ENCODE measurements around the gene GSTM5. TPM values are rescaled to one million over a fixed set of nuclear protein-coding genes. Genes with fewer than 3 reads are reported as not detected.
A peak's percentile ranks its signal among the peaks of the same experiment; 100 is the strongest.
"Not testable (repeated sequence)": the region's sequence is repeated elsewhere in the genome, so short reads cannot be mapped to it uniquely, and the experiment has no call there.

Gene GSTM5
- not detected in 2 replicates for total RNA-seq

- not testable (repeated sequence) for DNase-seq (ENCODE audit: low read depth); H3K4me3 ChIP-seq (ENCODE audit: low read depth, low read length); H3K36me3 ChIP-seq (ENCODE audit: control insufficient read depth, insufficient read depth, low read length); H3K27me3 ChIP-seq (ENCODE audit: control insufficient read depth, insufficient read depth, low read length)
Observed at GRCh38 chr1:109711593-109712320, at the start of gene GSTM5. Gene GSTM5 (plus strand): TSS chr1:109712251. CDS start chr1:109712313, 62 bp downstream.

- TF ChIP-seq CTCF (IDR thresholded peaks at IDR 0.05; ENCODE audit: insufficient read depth, low read length, poor library complexity, severe bottlenecking), result no peak
- H3K27me3 ChIP-seq (ENCODE audit: control insufficient read depth, insufficient read depth, low read length), result no peaks in the 10 kb centered on the region
- H3K36me3 ChIP-seq (ENCODE audit: control insufficient read depth, insufficient read depth, low read length), result no peaks in the 10 kb centered on the region
- DNase-seq (ENCODE audit: low read depth), result no peak
- H3K4me3 ChIP-seq (ENCODE audit: low read depth, low read length), result no peak overlapping the region
Observed at GRCh38 chr1:109664671-109665070, 47.4 kb upstream of the GSTM5 start.

GRCh38 chr1:109667452-109668122 is 44.5 kb upstream of the GSTM5 start, which contains the start of gene GSTM2:
Gene GSTM2 (plus strand): TSS chr1:109668057. CDS start chr1:109668116, 59 bp downstream.
- peak; percentile 35 for DNase-seq (ENCODE audit: low read depth)
- Histone ChIP-seq H3K4me3 (ENCODE audit: low read depth, low read length) (peak within 1 kb of the TSS; percentile 44), H3K36me3 (ENCODE audit: control insufficient read depth, insufficient read depth, low read length) (no peaks in the 10 kb centered on the region), H3K27me3 (ENCODE audit: control insufficient read depth, insufficient read depth, low read length) (no peaks in the 10 kb centered on the region)
- no peak for TF ChIP-seq CTCF (IDR thresholded peaks at IDR 0.05; ENCODE audit: insufficient read depth, low read length, poor library complexity, severe bottlenecking)

GRCh38 chr1:109668123-109668775 is 43.8 kb upstream of the GSTM5 start:
- DNase-seq (ENCODE audit: low read depth), result no peak
- no peaks in the 10 kb centered on the region for H3K27me3 ChIP-seq (ENCODE audit: control insufficient read depth, insufficient read depth, low read length)
- peak overlapping the region; percentile 44 for H3K4me3 ChIP-seq (ENCODE audit: low read depth, low read length)
- no peak for TF ChIP-seq CTCF (IDR thresholded peaks at IDR 0.05; ENCODE audit: insufficient read depth, low read length, poor library complexity, severe bottlenecking)
- H3K36me3 ChIP-seq (ENCODE audit: control insufficient read depth, insufficient read depth, low read length), result no peaks in the 10 kb centered on the region

GRCh38 chr1:109669246-109669948 is 42.7 kb upstream of the GSTM5 start:
- H3K4me3 ChIP-seq (ENCODE audit: low read depth, low read length), result no peak overlapping the region
- no peaks in the 10 kb centered on the region for H3K27me3 ChIP-seq (ENCODE audit: control insufficient read depth, insufficient read depth, low read length)
- TF ChIP-seq CTCF (IDR thresholded peaks at IDR 0.05; ENCODE audit: insufficient read depth, low read length, poor library complexity, severe bottlenecking), result no peak
- no peaks in the 10 kb centered on the region for H3K36me3 ChIP-seq (ENCODE audit: control insufficient read depth, insufficient read depth, low read length)
- no peak for DNase-seq (ENCODE audit: low read depth)

- not testable (repeated sequence) for H3K4me3 ChIP-seq (ENCODE audit: low read depth, low read length); H3K27me3 ChIP-seq (ENCODE audit: control insufficient read depth, insufficient read depth, low read length); DNase-seq (ENCODE audit: low read depth); H3K36me3 ChIP-seq (ENCODE audit: control insufficient read depth, insufficient read depth, low read length)
Observed at GRCh38 chr1:109669949-109670302, 42.1 kb upstream of the GSTM5 start.
